Prostate gland (tissue), 2 donors: ENCODE results near the gene PDZRN3.

Source experiments
- CTCF ChIP-seq, 4 experiments: fragments of 200-600 bp in 2 of 4; fragments of 450-650 bp in 2 of 4; sonication (generic) in 2 of 4; IDR thresholded peaks; 1 replicate in 3 of 4; 2 replicates in 1 of 4; pipeline ENCODE4 v1.5.1; 2016 to 2019; ENCODE audit warnings: antibody characterized with exemption in 4 of 4, mild to moderate bottlenecking in 2 of 4, moderate library complexity in 2 of 4
- POLR2A ChIP-seq: fragments of 450-650 bp; IDR thresholded peaks from one replicate; pipeline ENCODE4 v1.6.1; 2016; ENCODE audit warnings: antibody characterized with exemption, mild to moderate bottlenecking
- POLR2AphosphoS5 ChIP-seq: sonication (generic); formaldehyde crosslinking; IDR thresholded peaks from one replicate; pipeline ENCODE4 v1.6.1; 2017; ENCODE audit warnings: antibody characterized with exemption

GRCh38 chr3:73529308-73530021 is 95.3 kb downstream of the PDZRN3 start:
- TF ChIP-seq CTCF (IDR thresholded peaks at IDR 0.05) (no peak), POLR2AphosphoS5 (no peak), POLR2A (no peak)
